ENCODE measurements around the gene MARK3. TPM values are rescaled to one million over a fixed set of nuclear protein-coding genes. Genes with fewer than 3 reads are reported as not detected.

Gene MARK3
- total RNA-seq, 2 experiments from 2014 or later = 76.0 to 84.2 TPM

GRCh38 chr14:103390605-103391004, 5.4 kb downstream of the MARK3 start:
- Mint-ChIP-seq H3K9me3 (no peaks in the 10 kb centered on the region), H3K4me1 (peaks cover 42% of the 10 kb centered on the region), H3K27me3 (no peaks in the 10 kb centered on the region), H3K27ac (no peak overlapping the region), H3K4me3 (no peak overlapping the region), H3K36me3 (ENCODE audit: low read depth) (peaks cover 10% of the 10 kb centered on the region)
- ChIA-PET POLR2A (interaction anchor here (0.8 to 2.7 kb wide), 5 partner anchors 10 to 58 kb away, joined by 3 to 11 read pairs (median 4); partner anchors contain the start of gene EIF5), CTCF (interaction anchor here (0.7 to 2.7 kb wide), 23 partner anchors 10 to 779 kb away, joined by 3 to 39 read pairs (median 4); partner anchors contain the start of genes BAG5 and EIF5)
- DNase-seq = no peak

GRCh38 chr14:103391048-103391447, 5.8 kb downstream of the MARK3 start:
- Mint-ChIP-seq H3K4me3 (no peak overlapping the region), H3K36me3 (ENCODE audit: low read depth) (peaks cover 7% of the 10 kb centered on the region), H3K4me1 (peaks cover 47% of the 10 kb centered on the region), H3K27me3 (no peaks in the 10 kb centered on the region), H3K27ac (no peak overlapping the region), H3K9me3 (no peaks in the 10 kb centered on the region)
- CTCF ChIA-PET = interaction anchor here (0.6 to 2.7 kb wide), 27 partner anchors 10 to 1668 kb away, joined by 3 to 39 read pairs (median 4); partner anchors contain the start of genes BAG5 and EIF5
- DNase-seq = peak; percentile 48
- POLR2A ChIA-PET = interaction anchor here (0.8 to 2.7 kb wide), 5 partner anchors 9 to 57 kb away, joined by 3 to 11 read pairs (median 4); partner anchors contain the start of gene EIF5

GRCh38 chr14:103392106-103392505, 6.9 kb downstream of the MARK3 start:
- DNase-seq = no peak
- H3K27me3 Mint-ChIP-seq = no peaks in the 10 kb centered on the region
- POLR2A ChIA-PET = no interaction called here
- CTCF ChIA-PET = interaction anchor here (1.0 to 3.1 kb wide), 8 partner anchors 9 to 107 kb away, joined by 3 to 31 read pairs (median 6); partner anchors contain the start of gene EIF5
- H3K4me1 Mint-ChIP-seq = peaks cover 50% of the 10 kb centered on the region
- peaks cover 3% of the 10 kb centered on the region for H3K36me3 Mint-ChIP-seq (ENCODE audit: low read depth)
- no peaks in the 10 kb centered on the region for H3K9me3 Mint-ChIP-seq
- H3K27ac Mint-ChIP-seq = no peak overlapping the region
- H3K4me3 Mint-ChIP-seq = no peak overlapping the region

GRCh38 chr14:103392572-103392971, 7.4 kb downstream of the MARK3 start:
- ChIA-PET CTCF (interaction anchor here (1.4 to 3.1 kb wide), 5 partner anchors 9 to 106 kb away, joined by 3 to 11 read pairs (median 4); no protein-coding TSS in a partner anchor), POLR2A (no interaction called here)
- Mint-ChIP-seq H3K4me1 (peaks cover 48% of the 10 kb centered on the region), H3K36me3 (ENCODE audit: low read depth) (peaks cover 3% of the 10 kb centered on the region), H3K4me3 (no peak overlapping the region), H3K9me3 (no peaks in the 10 kb centered on the region), H3K27ac (no peak overlapping the region), H3K27me3 (no peaks in the 10 kb centered on the region)
- no peak for DNase-seq

GRCh38 chr14:103393070-103393469, 7.9 kb downstream of the MARK3 start:
- H3K9me3 Mint-ChIP-seq = no peaks in the 10 kb centered on the region
- peaks cover 47% of the 10 kb centered on the region for H3K4me1 Mint-ChIP-seq
- ChIA-PET POLR2A (no interaction called here), CTCF (interaction anchor here (0.9 to 3.1 kb wide), 8 partner anchors 9 to 106 kb away, joined by 3 to 11 read pairs (median 4); no protein-coding TSS in a partner anchor)
- no peak for DNase-seq
- H3K4me3 Mint-ChIP-seq = no peak overlapping the region
- no peak overlapping the region for H3K27ac Mint-ChIP-seq
- no peaks in the 10 kb centered on the region for H3K27me3 Mint-ChIP-seq
- peaks cover 3% of the 10 kb centered on the region for H3K36me3 Mint-ChIP-seq (ENCODE audit: low read depth)

GRCh38 chr14:103393676-103394626, 8.7 kb downstream of the MARK3 start:
- POLR2A ChIA-PET = interaction anchor here (0.6 to 1.2 kb wide), 3 partner anchors 9 to 289 kb away, joined by 3 read pairs; partner anchors contain the start of gene MARK3
- H3K9me3 Mint-ChIP-seq = no peaks in the 10 kb centered on the region
- CTCF ChIA-PET = interaction anchor here (0.9 to 3.1 kb wide), 10 partner anchors 8 to 57 kb away, joined by 3 to 11 read pairs (median 4); partner anchors contain the start of gene MARK3
- no peak overlapping the region for H3K4me3 Mint-ChIP-seq
- H3K4me1 Mint-ChIP-seq = peaks cover 46% of the 10 kb centered on the region
- no peaks in the 10 kb centered on the region for H3K36me3 Mint-ChIP-seq (ENCODE audit: low read depth)
- no peak overlapping the region for H3K27ac Mint-ChIP-seq
- no peak for DNase-seq
- no peaks in the 10 kb centered on the region for H3K27me3 Mint-ChIP-seq

GRCh38 chr14:103395244-103395643, 10.0 kb downstream of the MARK3 start:
- no peak for DNase-seq
- H3K36me3 Mint-ChIP-seq (ENCODE audit: low read depth) = no peaks in the 10 kb centered on the region
- no peaks in the 10 kb centered on the region for H3K9me3 Mint-ChIP-seq
- peaks cover 48% of the 10 kb centered on the region for H3K4me1 Mint-ChIP-seq
- POLR2A ChIA-PET = no interaction called here
- no peak overlapping the region for H3K27ac Mint-ChIP-seq
- CTCF ChIA-PET = interaction anchor here (3.1 kb wide), 1 partner anchor 14 kb away, joined by 11 read pairs; no protein-coding TSS in a partner anchor
- no peak overlapping the region for H3K4me3 Mint-ChIP-seq
- H3K27me3 Mint-ChIP-seq = no peaks in the 10 kb centered on the region

GRCh38 chr14:103396463-103396862, 11.2 kb downstream of the MARK3 start:
- ChIA-PET POLR2A (no interaction called here), CTCF (interaction anchor here (0.7 to 1.4 kb wide), 3 partner anchors 9 to 38 kb away, joined by 3 to 5 read pairs (median 3); partner anchors contain the start of gene MARK3)
- DNase-seq = no peak
- H3K36me3 Mint-ChIP-seq (ENCODE audit: low read depth) = no peaks in the 10 kb centered on the region
- no peak overlapping the region for H3K27ac Mint-ChIP-seq
- H3K4me1 Mint-ChIP-seq = peaks cover 56% of the 10 kb centered on the region
- no peaks in the 10 kb centered on the region for H3K9me3 Mint-ChIP-seq
- no peak overlapping the region for H3K4me3 Mint-ChIP-seq
- no peaks in the 10 kb centered on the region for H3K27me3 Mint-ChIP-seq

GRCh38 chr14:103398427-103399195, 13.4 kb downstream of the MARK3 start:
- H3K4me3 Mint-ChIP-seq = no peak overlapping the region
- ChIA-PET CTCF (interaction anchor here (0.7 to 4.2 kb wide), 3 partner anchors 8 to 33 kb away, joined by 3 to 29 read pairs (median 8); no protein-coding TSS in a partner anchor), POLR2A (no interaction called here)
- DNase-seq = no peak
- no peaks in the 10 kb centered on the region for H3K27me3 Mint-ChIP-seq
- peaks cover 66% of the 10 kb centered on the region for H3K4me1 Mint-ChIP-seq
- H3K36me3 Mint-ChIP-seq (ENCODE audit: low read depth) = no peaks in the 10 kb centered on the region
- H3K27ac Mint-ChIP-seq = no peak overlapping the region
- H3K9me3 Mint-ChIP-seq = no peaks in the 10 kb centered on the region

GRCh38 chr14:103400537-103400936, 15.3 kb downstream of the MARK3 start:
- Mint-ChIP-seq H3K27me3 (no peaks in the 10 kb centered on the region), H3K36me3 (ENCODE audit: low read depth) (peaks cover 3% of the 10 kb centered on the region), H3K27ac (no peak overlapping the region), H3K4me1 (peaks cover 59% of the 10 kb centered on the region), H3K4me3 (no peak overlapping the region), H3K9me3 (no peaks in the 10 kb centered on the region)
- DNase-seq = no peak
- ChIA-PET POLR2A (interaction anchor here (0.9 kb wide), 1 partner anchor 10 kb away, joined by 4 read pairs; no protein-coding TSS in a partner anchor), CTCF (interaction anchor here (0.6 to 4.2 kb wide), 3 partner anchors 10 to 13 kb away, joined by 4 to 29 read pairs (median 8); no protein-coding TSS in a partner anchor)

GRCh38 chr14:103401223-103402214, 16.3 kb downstream of the MARK3 start:
- peaks cover 51% of the 10 kb centered on the region for H3K4me1 Mint-ChIP-seq
- no peak for DNase-seq
- POLR2A ChIA-PET = interaction anchor here (1.0 kb wide), 1 partner anchor 15 kb away, joined by 3 read pairs; no protein-coding TSS in a partner anchor

More at GRCh38 chr14:103401223-103402214, 16.3 kb downstream of the MARK3 start:
- CTCF ChIA-PET = interaction anchor here (0.6 to 4.2 kb wide), 2 partner anchors 8 to 11 kb away, joined by 3 to 29 read pairs; no protein-coding TSS in a partner anchor
- Mint-ChIP-seq H3K36me3 (ENCODE audit: low read depth) (peaks cover 3% of the 10 kb centered on the region), H3K27ac (peak overlapping the region; percentile 47), H3K4me3 (no peak overlapping the region), H3K27me3 (no peaks in the 10 kb centered on the region), H3K9me3 (no peaks in the 10 kb centered on the region)

All from activated CD4-positive, alpha-beta memory T cell treated with anti-CD3 and anti-CD28 coated beads, Interleukin-2, amount 10 ng/mL, durations not matched to agents 7 days and 5 days (primary cell).